Mesendoderm (in vitro differentiated cells): ENCODE data around the gene ROPN1.
A peak's percentile ranks its signal among the peaks of the same experiment; 100 is the strongest.
"Not testable (repeated sequence)": the region's sequence is repeated elsewhere in the genome, so short reads cannot be mapped to it uniquely, and the experiment has no call there.

Source experiments
- DNase-seq: peaks from one replicate; pipeline ENCODE4 v3.0.0; 2013
- H2AK5ac ChIP-seq: 2 replicates; pipeline ENCODE4 v1.6.1; 2013; ENCODE audit warnings: low read length, inconsistent platforms
- H2BK120ac ChIP-seq: 2 replicates; pipeline ENCODE4 v1.6.1; 2013; ENCODE audit warnings: low read depth, mild to moderate bottlenecking, low read length, moderate library complexity, mixed read lengths
- H2BK15ac ChIP-seq: replicated peaks from 2 replicates; pipeline ENCODE4 v1.6.1; 2013; ENCODE audit warnings: low read depth, mild to moderate bottlenecking, moderate library complexity
- H2BK5ac ChIP-seq: 2 replicates; pipeline ENCODE4 v1.6.1; 2013; ENCODE audit warnings: low read length, inconsistent platforms
- H3K18ac ChIP-seq: 2 replicates; pipeline ENCODE4 v1.6.1; 2013; ENCODE audit warnings: mild to moderate bottlenecking, low read length, mixed read lengths
- H3K23ac ChIP-seq: one replicate; pipeline ENCODE4 v1.6.1; 2013; ENCODE audit warnings: low read length
- H3K27ac ChIP-seq: 2 replicates; pipeline ENCODE4 v1.5.1; 2013; ENCODE audit warnings: low read depth, mild to moderate bottlenecking, inconsistent platforms, low read length, moderate library complexity
- H3K27me3 ChIP-seq: 2 replicates; pipeline ENCODE4 v1.6.1; 2013; ENCODE audit warnings: low read length, control low read depth, mild to moderate bottlenecking, inconsistent platforms; ENCODE audit not compliant: insufficient read depth, poor library complexity
- H3K36me3 ChIP-seq: 2 replicates; pipeline ENCODE4 v1.6.1; 2013; ENCODE audit warnings: low read length, inconsistent platforms; ENCODE audit not compliant: control insufficient read depth, insufficient read depth
- H3K4ac ChIP-seq: one replicate; pipeline ENCODE4 v1.6.1; 2013; ENCODE audit warnings: low read depth, mild to moderate bottlenecking, low read length, moderate library complexity
- H3K4me1 ChIP-seq: 2 replicates; pipeline ENCODE4 v1.6.1; 2013; ENCODE audit warnings: low read depth, low read length, inconsistent platforms; ENCODE audit not compliant: control insufficient read depth
- H3K4me2 ChIP-seq: 2 replicates; pipeline ENCODE4 v1.6.1; 2013; ENCODE audit warnings: low read length
- H3K4me3 ChIP-seq: 2 replicates; pipeline ENCODE4 v1.5.1; 2013; ENCODE audit warnings: mild to moderate bottlenecking, low read length
- H3K56ac ChIP-seq: one replicate; pipeline ENCODE4 v1.6.1; 2013; ENCODE audit warnings: low read length
- H3K79me1 ChIP-seq: 2 replicates; pipeline ENCODE4 v1.6.1; 2013; ENCODE audit warnings: low read length, inconsistent platforms
- H3K79me2 ChIP-seq: 2 replicates; pipeline ENCODE4 v1.6.1; 2013; ENCODE audit warnings: mild to moderate bottlenecking, low read length; ENCODE audit not compliant: control insufficient read depth, insufficient read depth
- H3K9ac ChIP-seq: 2 replicates; pipeline ENCODE4 v1.6.1; 2013; ENCODE audit warnings: low read length, inconsistent platforms
- H4K5ac ChIP-seq: one replicate; pipeline ENCODE4 v1.6.1; 2013; ENCODE audit warnings: low read length
- H4K8ac ChIP-seq: one replicate; pipeline ENCODE4 v1.6.1; 2013; ENCODE audit warnings: low read depth, mild to moderate bottlenecking, control low read depth, low read length, moderate library complexity
- WGBS: extraction: QIAGEN DNeasy Blood & Tissue Kit; methylation state at CpG from one replicate; pipeline ENCODE4 v1.1.7; 2013; ENCODE audit warnings: low lambda C conversion rate, missing lambda C conversion rate; ENCODE audit not compliant: insufficient coverage; ENCODE audit errors: extremely low coverage; 5-methylcytosine and 5-hydroxymethylcytosine counted together

Gene ROPN1

DNA sequence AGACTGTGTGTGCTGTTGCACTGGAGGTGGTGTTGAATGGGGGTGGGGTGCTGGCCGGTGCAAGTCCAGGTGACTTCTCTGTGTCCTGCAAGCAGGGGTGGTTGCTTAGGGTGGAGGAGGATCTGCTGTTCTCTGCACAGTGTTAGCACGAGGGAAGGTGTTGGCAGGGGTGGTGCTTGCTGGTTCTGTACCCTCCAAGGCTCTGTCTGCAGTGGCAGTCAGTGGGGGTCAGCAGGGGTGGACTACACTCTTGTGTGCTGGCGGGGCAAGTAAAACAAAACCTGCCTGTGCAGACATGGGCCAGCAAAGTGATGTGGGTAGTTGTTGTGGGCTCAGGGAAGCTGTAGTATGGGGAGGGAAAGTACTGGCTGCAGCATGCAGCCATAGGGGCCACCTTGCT is 5.5 kb downstream of the ROPN1 start:
- Histone ChIP-seq H3K27me3 (peaks cover 19% of the 10 kb centered on the region), H2BK120ac (no peak overlapping the region), H3K27ac (no peak overlapping the region), H3K79me2 (no peaks in the 10 kb centered on the region), H3K4me1 (no peaks in the 10 kb centered on the region), H2BK5ac (no peak overlapping the region), H3K18ac (no peak overlapping the region), H3K4ac (no peak overlapping the region), H2BK15ac (no peak overlapping the region), H4K8ac (no peak overlapping the region), H3K4me3 (no peak overlapping the region), H3K79me1 (no peaks in the 10 kb centered on the region), H3K23ac (no peak overlapping the region), H2AK5ac (no peak overlapping the region), H4K5ac (no peak overlapping the region), H3K9ac (no peak overlapping the region), H3K36me3 (no peaks in the 10 kb centered on the region), H3K56ac (no peak overlapping the region), H3K4me2 (no peak overlapping the region)
- no peak for DNase-seq
- no CpG with 5 or more reads among the region's 3 CpGs for WGBS

- Histone ChIP-seq H3K27ac (no peak overlapping the region), H2BK5ac (no peak overlapping the region), H2AK5ac (no peak overlapping the region), H3K79me2 (no peaks in the 10 kb centered on the region), H2BK120ac (no peak overlapping the region), H3K23ac (no peak overlapping the region), H3K4me2 (no peak overlapping the region), H2BK15ac (no peak overlapping the region), H3K9ac (no peak overlapping the region), H3K79me1 (no peaks in the 10 kb centered on the region), H4K8ac (no peak overlapping the region), H3K36me3 (no peaks in the 10 kb centered on the region), H3K4me3 (no peak overlapping the region), H3K27me3 (peaks cover 10% of the 10 kb centered on the region), H3K56ac (no peak overlapping the region), H4K5ac (no peak overlapping the region), H3K4ac (no peak overlapping the region), H3K18ac (no peak overlapping the region), H3K4me1 (no peaks in the 10 kb centered on the region)
- no CpG with 5 or more reads among the region's 3 CpGs for WGBS
- DNase-seq = no peak
Measured at GRCh38 chr3:123984957-123985356, 7.0 kb downstream of the ROPN1 start.

- H3K27ac ChIP-seq = no peak overlapping the region
- H3K27me3 ChIP-seq = peaks cover 7% of the 10 kb centered on the region
- no peaks in the 10 kb centered on the region for H3K79me2 ChIP-seq
- H2BK5ac ChIP-seq = no peak overlapping the region
- H3K4ac ChIP-seq = no peak overlapping the region
- no peak overlapping the region for H2BK15ac ChIP-seq
- no peak overlapping the region for H3K18ac ChIP-seq
- 100% methylated on average over 1 of the region's 1 CpG for WGBS
- H2BK120ac ChIP-seq = no peak overlapping the region
- no peak for DNase-seq
- no peak overlapping the region for H2AK5ac ChIP-seq
- no peak overlapping the region for H3K23ac ChIP-seq
- H3K4me2 ChIP-seq = no peak overlapping the region
- no peak overlapping the region for H3K56ac ChIP-seq
- no peak overlapping the region for H3K4me3 ChIP-seq
- H4K5ac ChIP-seq = no peak overlapping the region
- no peak overlapping the region for H4K8ac ChIP-seq
- no peaks in the 10 kb centered on the region for H3K36me3 ChIP-seq
- H3K9ac ChIP-seq = no peak overlapping the region
- H3K79me1 ChIP-seq = no peaks in the 10 kb centered on the region
- no peaks in the 10 kb centered on the region for H3K4me1 ChIP-seq
Measured at GRCh38 chr3:123984350-123984749, 7.6 kb downstream of the ROPN1 start.

DNA sequence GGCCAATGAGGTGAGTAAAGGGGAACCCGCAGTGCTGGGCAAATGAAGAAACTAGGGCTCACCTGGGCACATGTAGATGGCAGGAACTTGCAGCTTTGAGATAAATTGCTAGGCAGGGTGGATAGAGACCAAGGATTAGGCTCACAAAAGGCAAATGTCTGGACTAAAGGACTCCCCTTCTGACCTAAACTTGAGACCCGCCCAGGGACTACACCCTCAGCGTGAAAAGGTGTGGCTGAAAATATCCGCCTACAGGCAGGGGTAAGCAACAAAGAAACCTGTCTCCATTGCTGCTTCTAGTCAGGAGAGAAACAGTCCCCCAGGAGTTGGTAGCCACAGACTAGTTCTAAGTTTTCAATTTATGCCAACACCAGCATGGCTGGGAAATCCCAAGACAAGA is 10.6 kb downstream of the ROPN1 start:
- not testable (repeated sequence) for H3K18ac ChIP-seq, H4K5ac ChIP-seq, H3K79me2 ChIP-seq, H3K9ac ChIP-seq, H3K27ac ChIP-seq, H3K56ac ChIP-seq, H3K79me1 ChIP-seq, H3K23ac ChIP-seq, H2AK5ac ChIP-seq, H3K4ac ChIP-seq, H2BK5ac ChIP-seq, H3K36me3 ChIP-seq, H3K4me2 ChIP-seq, H3K4me1 ChIP-seq, H4K8ac ChIP-seq, H2BK15ac ChIP-seq, H2BK120ac ChIP-seq, H3K4me3 ChIP-seq, H3K27me3 ChIP-seq
- peak; percentile 12 for DNase-seq
- no CpG with 5 or more reads among the region's 4 CpGs for WGBS

- Histone ChIP-seq H3K18ac (no peak overlapping the region), H3K79me1 (no peaks in the 10 kb centered on the region), H3K79me2 (no peaks in the 10 kb centered on the region), H3K36me3 (no peaks in the 10 kb centered on the region), H2AK5ac (no peak overlapping the region), H3K4me1 (no peaks in the 10 kb centered on the region), H2BK5ac (no peak overlapping the region), H3K4me2 (no peak overlapping the region), H4K8ac (no peak overlapping the region), H2BK15ac (no peak overlapping the region), H3K27me3 (no peaks in the 10 kb centered on the region), H3K56ac (no peak overlapping the region), H4K5ac (no peak overlapping the region), H3K4me3 (no peak overlapping the region), H3K9ac (no peak overlapping the region), H3K23ac (no peak overlapping the region), H3K4ac (no peak overlapping the region), H3K27ac (no peak overlapping the region), H2BK120ac (no peak overlapping the region)
- DNase-seq = no peak
- WGBS = no CpG with 5 or more reads among the region's 4 CpGs
Measured at GRCh38 chr3:123980539-123980938, 11.4 kb downstream of the ROPN1 start.
